ENCODE measurements around the gene MEF2C. TPM values are rescaled to one million over a fixed set of nuclear protein-coding genes. Genes with fewer than 3 reads are reported as not detected.

MEF2C gene
- total and polyA plus RNA-seq, 2 of the 13 experiments (the other 11 are each of a cell fraction or from before 2014, with no cell fraction given), result 0.02 TPM; not detected in 1

DNA sequence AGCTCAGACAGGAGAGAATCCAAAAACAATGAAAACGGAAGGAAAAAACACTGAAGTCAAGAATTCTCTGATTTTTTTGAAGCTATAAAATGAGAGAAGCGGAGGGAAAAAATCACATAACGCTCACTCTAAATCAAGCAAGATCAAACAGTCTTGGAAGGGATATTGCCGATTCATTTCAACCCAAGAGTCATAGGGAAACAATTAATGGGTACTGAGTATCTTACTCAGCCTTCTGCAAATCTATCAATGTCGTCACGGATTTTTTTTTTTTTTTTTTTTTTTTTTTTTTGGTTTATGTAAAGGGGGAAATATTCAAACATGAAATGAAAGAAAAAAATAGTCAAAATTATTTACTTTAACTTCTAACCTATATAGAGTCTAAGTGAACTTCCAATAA is 9.5 kb downstream of the MEF2C start (continued):
- TF ChIP-seq, protein P1, sequence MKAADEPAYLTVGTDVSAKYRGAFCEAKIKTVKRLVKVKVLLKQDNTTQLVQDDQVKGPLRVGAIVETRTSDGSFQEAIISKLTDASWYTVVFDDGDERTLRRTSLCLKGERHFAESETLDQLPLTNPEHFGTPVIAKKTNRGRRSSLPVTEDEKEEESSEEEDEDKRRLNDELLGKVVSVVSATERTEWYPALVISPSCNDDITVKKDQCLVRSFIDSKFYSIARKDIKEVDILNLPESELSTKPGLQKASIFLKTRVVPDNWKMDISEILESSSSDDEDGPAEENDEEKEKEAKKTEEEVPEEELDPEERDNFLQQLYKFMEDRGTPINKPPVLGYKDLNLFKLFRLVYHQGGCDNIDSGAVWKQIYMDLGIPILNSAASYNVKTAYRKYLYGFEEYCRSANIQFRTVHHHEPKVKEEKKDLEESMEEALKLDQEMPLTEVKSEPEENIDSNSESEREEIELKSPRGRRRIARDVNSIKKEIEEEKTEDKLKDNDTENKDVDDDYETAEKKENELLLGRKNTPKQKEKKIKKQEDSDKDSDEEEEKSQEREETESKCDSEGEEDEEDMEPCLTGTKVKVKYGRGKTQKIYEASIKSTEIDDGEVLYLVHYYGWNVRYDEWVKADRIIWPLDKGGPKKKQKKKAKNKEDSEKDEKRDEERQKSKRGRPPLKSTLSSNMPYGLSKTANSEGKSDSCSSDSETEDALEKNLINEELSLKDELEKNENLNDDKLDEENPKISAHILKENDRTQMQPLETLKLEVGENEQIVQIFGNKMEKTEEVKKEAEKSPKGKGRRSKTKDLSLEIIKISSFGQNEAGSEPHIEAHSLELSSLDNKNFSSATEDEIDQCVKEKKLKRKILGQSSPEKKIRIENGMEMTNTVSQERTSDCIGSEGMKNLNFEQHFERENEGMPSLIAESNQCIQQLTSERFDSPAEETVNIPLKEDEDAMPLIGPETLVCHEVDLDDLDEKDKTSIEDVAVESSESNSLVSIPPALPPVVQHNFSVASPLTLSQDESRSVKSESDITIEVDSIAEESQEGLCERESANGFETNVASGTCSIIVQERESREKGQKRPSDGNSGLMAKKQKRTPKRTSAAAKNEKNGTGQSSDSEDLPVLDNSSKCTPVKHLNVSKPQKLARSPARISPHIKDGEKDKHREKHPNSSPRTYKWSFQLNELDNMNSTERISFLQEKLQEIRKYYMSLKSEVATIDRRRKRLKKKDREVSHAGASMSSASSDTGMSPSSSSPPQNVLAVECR (CRISPR knock-in tag; IDR thresholded peaks at IDR 0.05; ENCODE audit: borderline replicate concordance), result no peak
- TF ChIP-seq ZKSCAN8 (CRISPR knock-in tag; IDR thresholded peaks at IDR 0.05; ENCODE audit: borderline replicate concordance) (no peak), TCF7 (IDR thresholded peaks at IDR 0.05; ENCODE audit: low read depth) (no peak)

- CTCF ChIA-PET (ENCODE audit: low intra/inter-chr PET ratio, low total read pairs), result no interaction called here
- no peaks in the 10 kb centered on the region for H3K4me1 ChIP-seq (ENCODE audit: insufficient read depth, low read length)
- no peak overlapping the region for H3K4me2 ChIP-seq (ENCODE audit: low read depth, low read length)
- WGBS (ENCODE audit: low lambda C conversion rate), result 0% methylated on average over 6 of the region's 6 CpGs
- BruUV-seq (replicated peaks), result no TSS peak
- no peaks in the 10 kb centered on the region for H3K36me3 ChIP-seq (replicated peaks in 1 of 2; ENCODE audit: control insufficient read depth in 1 of 2, insufficient read depth in 2 of 2, low read length in 2 of 2)
- no peaks in the 10 kb centered on the region; a peak in 1 of 5 replicates for H3K27me3 ChIP-seq (ENCODE audit: control insufficient read depth in 1 of 2, insufficient read depth in 2 of 2, low read length in 2 of 2)
- TF ChIP-seq ZNF678 (CRISPR knock-in tag; IDR thresholded peaks at IDR 0.05) (no peak), RXRB (CRISPR knock-in tag; IDR thresholded peaks at IDR 0.05; ENCODE audit: borderline replicate concordance) (no peak), BRCA1 (CRISPR knock-in tag; IDR thresholded peaks at IDR 0.05) (no peak), PAX8 (CRISPR knock-in tag; IDR thresholded peaks at IDR 0.05; ENCODE audit: borderline replicate concordance) (no peak), ZNF570 (CRISPR knock-in tag; IDR thresholded peaks at IDR 0.05; ENCODE audit: borderline replicate concordance) (no peak), FOXP1 (IDR thresholded peaks at IDR 0.05) (no peak), FOXP1 (CRISPR knock-in tag; IDR thresholded peaks at IDR 0.05) (no peak), SIN3B (IDR thresholded peaks at IDR 0.05; ENCODE audit: low read length) (no peak)
- no peaks in the 10 kb centered on the region for H3K9me3 ChIP-seq (ENCODE audit: low read length)
- no peak overlapping the region for H3K4me3 ChIP-seq (replicated peaks in 1 of 3; ENCODE audit: insufficient read depth in 1 of 3, low read depth in 2 of 3, low read length in 3 of 3)
- H4K20me1 ChIP-seq (ENCODE audit: insufficient read depth, low read length), result no peaks in the 10 kb centered on the region
- DNase-seq (ENCODE audit: low spot score) (no peak), ATAC-seq (no peak), FAIRE-seq (no peak)
- POLR2A ChIA-PET, result no interaction called here
- in situ Hi-C loops (cut with HindIII; ENCODE audit: extremely low pct_ligation_motif_present, low pct_unique_long_range_greater_than_20kb) (no loop called here), intact Hi-C loops (cut with micrococcal nuclease; ENCODE audit: unreplicated experiment) (no loop called here)
- H3K9ac ChIP-seq (ENCODE audit: insufficient read depth, low read depth, low read length), result no peak overlapping the region
- no peak overlapping the region for H2AFZ ChIP-seq (ENCODE audit: low read length)
- H3K27ac ChIP-seq (ENCODE audit: extremely low read length, insufficient read depth, low read length), result no peak overlapping the region
- no peaks in the 10 kb centered on the region for H3K79me2 ChIP-seq (ENCODE audit: insufficient read depth, low read length)
These were observed 10.0 kb downstream of the MEF2C start for GRCh38 chr5:88872971-88873370.
